Upper lobe of left lung (tissue), 6 donors: ENCODE results near the gene PPP1CC. TPM values are rescaled to one million over a fixed set of nuclear protein-coding genes. Genes with fewer than 3 reads are reported as not detected.

Source experiments
- ATAC-seq, 2 donors: fragments of 200-7000 bp; cut with Tn5 transposase; one replicate each; pipeline ENCODE4 v1.9.1; 2022; ENCODE audit warnings: mild to moderate bottlenecking in 2 of 2, moderate library complexity in 2 of 2; ENCODE audit not compliant: low FRiP score in 2 of 2
- DNase-seq, 2 donors: peaks; one replicate each; pipeline ENCODE4 v3.0.0-alpha.2; 2019 to 2020
- H3K27ac ChIP-seq, 4 donors: fragments of 200-600 bp; sonication (generic); one replicate each; pipeline ENCODE4 v1.5.1; 2016 to 2019
- H3K27me3 ChIP-seq, 4 donors: fragments of 200-600 bp; sonication (generic); one replicate each; pipeline ENCODE4 v1.5.1; 2017 to 2019
- H3K36me3 ChIP-seq, 4 donors: fragments of 200-600 bp; sonication (generic); one replicate each; pipeline ENCODE4 v1.5.1; 2016 to 2019
- H3K4me1 ChIP-seq, 4 donors: fragments of 200-600 bp; sonication (generic); one replicate each; pipeline ENCODE4 v1.5.1; 2018 to 2019
- H3K4me3 ChIP-seq, 4 donors: fragments of 200-600 bp; sonication (generic); one replicate each; pipeline ENCODE4 v1.5.1; 2017 to 2019; ENCODE audit warnings: mild to moderate bottlenecking in 2 of 4, moderate library complexity in 1 of 4
- H3K9me3 ChIP-seq, 4 donors: fragments of 200-600 bp; sonication (generic); one replicate each; pipeline ENCODE4 v1.5.1; 2018 to 2019
- EP300 ChIP-seq, 4 donors: sonication (generic); formaldehyde crosslinking; IDR thresholded peaks; one replicate each; pipeline ENCODE4 v1.5.1; 2017; ENCODE audit warnings: antibody characterized with exemption in 4 of 4, control low read depth in 2 of 4
- POLR2A ChIP-seq, 4 donors: fragments of 450-650 bp; IDR thresholded peaks; one replicate each; pipeline ENCODE4 v1.5.1; 2016 to 2017; ENCODE audit warnings: antibody characterized with exemption in 4 of 4, mild to moderate bottlenecking in 2 of 4
- POLR2AphosphoS5 ChIP-seq, 2 donors: sonication (generic); formaldehyde crosslinking; IDR thresholded peaks; one replicate each; pipeline ENCODE4 v1.5.1; 2017; ENCODE audit warnings: antibody characterized with exemption in 2 of 2
- WGBS, 2 donors: methylation state at CpG; one replicate each; pipeline ENCODE4 v1.1.5; 2017 to 2018; 5-methylcytosine and 5-hydroxymethylcytosine counted together
- total RNA-seq, 6 donors: library from RNA; depleted of rRNA in 4 of 6; stranded (reverse); fragments of >200 nt in 4 of 6; gene quantifications; one replicate each; pipeline versions ENCODE4 v1.1.0 to v1.2.1, GENCODE V29; 2016 to 2021
- TF ChIP-seq, protein P1 (sequence below), 6 experiments: fragments of 450-650 bp in 4 of 6; fragments of 200-600 bp in 2 of 6; sonication (generic) in 2 of 6; IDR thresholded peaks; one replicate each; pipeline ENCODE4 v1.5.1; 2016 to 2019; ENCODE audit warnings: antibody characterized with exemption in 6 of 6
- donor health status: DM: no; HTN: no; CAD: no; lungs with moderate emphysema.
- donor health status: DM: no; HTN: yes; CAD: no; lungs with severe emphysema.

The PPP1CC gene
- total RNA-seq, 6 donors from 2014 or later, result 26.0 to 114 (median 85.4) TPM

DNA sequence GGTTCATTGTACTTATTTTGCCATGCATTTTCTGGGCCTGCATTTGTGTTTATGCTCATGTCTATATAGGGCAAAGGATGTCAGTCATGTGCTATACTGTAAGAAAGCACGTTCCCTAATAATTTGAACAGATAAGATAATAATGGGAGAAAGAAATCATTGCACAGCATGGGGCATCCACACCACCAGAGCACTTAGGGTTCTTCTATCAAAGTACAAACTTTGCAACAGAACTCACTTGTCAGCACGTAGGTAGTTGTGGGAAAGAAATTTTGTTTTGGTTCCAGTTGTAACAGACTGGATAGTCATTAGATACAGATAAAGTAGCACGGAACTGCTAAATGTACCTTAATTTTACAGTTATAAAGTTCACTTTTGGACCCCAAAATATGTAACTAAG is 10.1 kb downstream of the PPP1CC start:
- Histone ChIP-seq H3K4me1 (peaks cover 17 to 40% (median 26%) of the 10 kb centered on the region in 4 donors), H3K27me3 (no peaks in the 10 kb centered on the region), H3K9me3 (no peaks in the 10 kb centered on the region), H3K36me3 (peaks cover 14 to 51% (median 29%) of the 10 kb centered on the region in 4 donors), H3K4me3 (no peak overlapping the region), H3K27ac (no peak overlapping the region)
- ATAC-seq (no peak), DNase-seq (no peak)
- no peak for TF ChIP-seq POLR2A (IDR thresholded peaks at IDR 0.05)
- TF ChIP-seq EP300 (IDR thresholded peaks at IDR 0.05), result no peak
- TF ChIP-seq, protein P1, sequence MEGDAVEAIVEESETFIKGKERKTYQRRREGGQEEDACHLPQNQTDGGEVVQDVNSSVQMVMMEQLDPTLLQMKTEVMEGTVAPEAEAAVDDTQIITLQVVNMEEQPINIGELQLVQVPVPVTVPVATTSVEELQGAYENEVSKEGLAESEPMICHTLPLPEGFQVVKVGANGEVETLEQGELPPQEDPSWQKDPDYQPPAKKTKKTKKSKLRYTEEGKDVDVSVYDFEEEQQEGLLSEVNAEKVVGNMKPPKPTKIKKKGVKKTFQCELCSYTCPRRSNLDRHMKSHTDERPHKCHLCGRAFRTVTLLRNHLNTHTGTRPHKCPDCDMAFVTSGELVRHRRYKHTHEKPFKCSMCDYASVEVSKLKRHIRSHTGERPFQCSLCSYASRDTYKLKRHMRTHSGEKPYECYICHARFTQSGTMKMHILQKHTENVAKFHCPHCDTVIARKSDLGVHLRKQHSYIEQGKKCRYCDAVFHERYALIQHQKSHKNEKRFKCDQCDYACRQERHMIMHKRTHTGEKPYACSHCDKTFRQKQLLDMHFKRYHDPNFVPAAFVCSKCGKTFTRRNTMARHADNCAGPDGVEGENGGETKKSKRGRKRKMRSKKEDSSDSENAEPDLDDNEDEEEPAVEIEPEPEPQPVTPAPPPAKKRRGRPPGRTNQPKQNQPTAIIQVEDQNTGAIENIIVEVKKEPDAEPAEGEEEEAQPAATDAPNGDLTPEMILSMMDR (IDR thresholded peaks at IDR 0.05), result no peak
- no peak for TF ChIP-seq POLR2AphosphoS5 (IDR thresholded peaks at IDR 0.05)
- WGBS, 2 donors, result 67 to 78% methylated on average over 3 of the region's 3 CpGs

DNA sequence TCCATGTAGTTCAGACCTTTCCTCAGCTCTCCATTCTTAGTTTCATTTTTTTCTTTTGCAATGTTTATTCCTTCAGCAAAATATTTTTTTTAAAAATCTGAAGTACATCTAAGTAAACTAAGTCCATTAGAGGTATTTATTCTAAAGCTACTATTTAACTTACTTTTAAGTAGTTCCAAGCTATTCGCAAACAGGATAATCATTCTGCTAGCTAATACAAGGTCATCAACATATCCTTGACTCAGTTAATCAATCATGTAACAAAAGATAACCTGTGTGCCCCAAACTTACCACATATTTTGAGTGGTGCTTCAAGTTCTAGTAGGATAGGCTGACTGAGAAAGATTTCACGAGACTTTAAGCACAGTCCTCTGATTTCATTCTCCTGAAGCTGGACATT is 11.2 kb downstream of the PPP1CC start:
- ATAC-seq, result no peak
- DNase-seq, result no peak
- no peaks in the 10 kb centered on the region for H3K27me3 ChIP-seq
- TF ChIP-seq, protein P1 (IDR thresholded peaks at IDR 0.05), result no peak
- TF ChIP-seq POLR2AphosphoS5 (IDR thresholded peaks at IDR 0.05) (no peak), EP300 (IDR thresholded peaks at IDR 0.05) (no peak), POLR2A (IDR thresholded peaks at IDR 0.05) (no peak)
- WGBS, 2 donors, result 43 to 65% methylated on average over 2 of the region's 2 CpGs
- no peak overlapping the region for H3K27ac ChIP-seq
- H3K36me3 ChIP-seq, result peaks cover 14 to 61% (median 29%) of the 10 kb centered on the region in 4 donors
- H3K4me1 ChIP-seq, result peaks cover 17 to 33% (median 25%) of the 10 kb centered on the region in 4 donors
- H3K4me3 ChIP-seq, result no peak overlapping the region
- no peaks in the 10 kb centered on the region for H3K9me3 ChIP-seq

DNA sequence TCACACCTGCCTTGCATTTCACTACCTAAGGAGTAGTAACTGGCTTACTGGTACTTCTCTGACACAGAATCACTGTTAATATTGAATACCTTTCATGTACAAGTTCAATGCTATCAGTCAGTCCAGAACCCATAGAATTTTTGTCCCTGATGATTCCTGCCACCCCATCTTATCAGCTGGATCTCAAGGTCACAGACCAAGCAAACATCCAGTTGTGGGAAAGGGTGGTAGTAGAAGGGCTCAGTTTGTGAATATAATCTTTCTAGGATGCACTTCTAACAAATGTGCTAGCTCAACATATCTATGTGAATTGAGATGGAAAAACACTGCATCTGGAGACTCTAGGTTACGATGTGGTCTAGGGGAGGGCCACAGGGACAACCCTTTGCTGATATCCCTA is 14.1 kb downstream of the PPP1CC start:
- Histone ChIP-seq H3K27ac (no peak overlapping the region), H3K36me3 (peaks cover 20 to 82% (median 53%) of the 10 kb centered on the region in 4 donors), H3K4me3 (no peak overlapping the region), H3K9me3 (no peaks in the 10 kb centered on the region), H3K4me1 (peaks cover 10 to 20% (median 14%) of the 10 kb centered on the region in 4 donors), H3K27me3 (no peaks in the 10 kb centered on the region)
- 92 to 100% methylated on average over 1 of the region's 1 CpG for WGBS, 2 donors
- TF ChIP-seq POLR2AphosphoS5 (IDR thresholded peaks at IDR 0.05), result no peak
- TF ChIP-seq, protein P1 (IDR thresholded peaks at IDR 0.05), result no peak
- no peak for TF ChIP-seq POLR2A (IDR thresholded peaks at IDR 0.05)
- TF ChIP-seq EP300 (IDR thresholded peaks at IDR 0.05), result no peak
- DNase-seq, result no peak
- ATAC-seq, result no peak

DNA sequence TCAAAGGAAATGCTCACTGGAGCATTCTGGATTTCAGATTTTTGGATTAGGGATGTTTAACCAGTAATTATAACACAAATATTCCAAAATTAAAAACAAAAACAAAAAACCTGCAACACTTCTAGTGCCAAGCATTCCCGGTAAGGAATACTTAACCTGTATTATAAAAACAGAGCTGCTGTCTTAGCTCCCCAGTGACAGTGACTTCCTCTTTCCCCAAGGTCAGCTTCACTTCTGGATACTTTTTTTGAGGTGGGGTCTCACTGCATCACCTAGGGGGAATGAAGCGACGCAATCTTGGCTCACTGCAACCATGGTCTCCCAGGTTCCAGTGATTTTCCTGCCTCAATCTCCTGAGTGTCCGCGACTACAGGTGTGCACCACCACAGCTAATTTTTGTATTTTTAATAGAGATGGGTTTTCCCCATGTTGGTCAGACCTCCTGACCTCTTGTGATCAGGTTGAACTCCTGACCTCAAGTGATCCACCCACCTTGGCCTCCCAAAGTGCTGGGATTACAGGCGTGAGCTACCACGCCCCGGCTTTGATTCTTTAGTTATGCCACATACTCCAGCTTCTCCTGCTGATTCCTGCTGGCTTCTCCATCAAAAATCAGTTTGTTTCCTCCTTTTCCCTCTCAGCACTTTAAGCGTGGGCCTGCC is 15.9 kb downstream of the PPP1CC start:
- WGBS, 2 donors, result 85 to 95% methylated on average over 9 of the region's 9 CpGs
- peaks cover 30 to 99% (median 67%) of the 10 kb centered on the region in 4 donors for H3K36me3 ChIP-seq
- no peaks in the 10 kb centered on the region for H3K9me3 ChIP-seq
- no peaks in the 10 kb centered on the region for H3K27me3 ChIP-seq
- no peak overlapping the region for H3K4me3 ChIP-seq
- DNase-seq (no peak), ATAC-seq (no peak)
- no peak for TF ChIP-seq POLR2AphosphoS5 (IDR thresholded peaks at IDR 0.05)
- no peak for TF ChIP-seq POLR2A (IDR thresholded peaks at IDR 0.05)
- TF ChIP-seq, protein P1 (IDR thresholded peaks at IDR 0.05), result no peak
- no peak for TF ChIP-seq EP300 (IDR thresholded peaks at IDR 0.05)
- H3K4me1 ChIP-seq, result peaks cover 0 to 6% (median 2%) of the 10 kb centered on the region in 4 donors
- no peak overlapping the region for H3K27ac ChIP-seq

DNA sequence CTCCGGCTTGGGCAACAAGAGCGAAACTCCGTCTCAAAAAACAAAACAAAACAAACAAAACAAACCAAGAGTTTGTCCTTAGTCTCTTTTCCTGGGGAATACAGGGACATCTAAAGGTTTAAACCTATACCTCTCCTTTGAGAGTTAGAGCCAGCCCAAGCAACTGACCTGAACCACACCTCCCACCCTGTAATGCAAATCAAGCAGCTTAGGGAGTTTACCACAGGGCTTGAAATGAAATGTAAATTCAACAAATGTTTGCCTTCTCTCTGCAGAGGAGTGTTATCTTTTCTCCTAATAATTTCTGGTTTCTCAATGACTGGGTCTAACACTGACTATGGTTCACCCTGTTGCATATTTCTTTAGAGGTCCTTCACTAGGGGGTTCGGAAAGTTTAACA is 16.7 kb downstream of the PPP1CC start:
- no peaks in the 10 kb centered on the region for H3K27me3 ChIP-seq
- WGBS, 2 donors, result 95 to 99% methylated on average over 4 of the region's 4 CpGs
- DNase-seq (no peak), ATAC-seq (no peak)
- no peaks in the 10 kb centered on the region for H3K4me1 ChIP-seq
- no peak overlapping the region for H3K4me3 ChIP-seq
- no peak overlapping the region for H3K27ac ChIP-seq
- peaks cover 30 to 99% (median 68%) of the 10 kb centered on the region in 4 donors for H3K36me3 ChIP-seq
- no peak for TF ChIP-seq POLR2AphosphoS5 (IDR thresholded peaks at IDR 0.05)
- TF ChIP-seq, protein P1 (IDR thresholded peaks at IDR 0.05), result no peak
- TF ChIP-seq POLR2A (IDR thresholded peaks at IDR 0.05), result no peak
- no peak for TF ChIP-seq EP300 (IDR thresholded peaks at IDR 0.05)
- no peaks in the 10 kb centered on the region for H3K9me3 ChIP-seq
